Thyroid gland (tissue), 4 donors: ENCODE data around the gene FKBP7. TPM values are rescaled to one million over a fixed set of nuclear protein-coding genes. Genes with fewer than 3 reads are reported as not detected.

Experiments used
- DNase-seq, 2 donors: peaks; one replicate each; pipeline ENCODE4 v3.0.0-alpha.2; 2019
- H3K27ac ChIP-seq, 3 donors: fragments of 200-600 bp; sonication (generic); 1 replicate in 2 of 3; 2 replicates in 1 of 3; pipeline ENCODE4 v1.5.1; 2016 to 2019; ENCODE audit warnings: mild to moderate bottlenecking in 1 of 3, moderate library complexity in 1 of 3
- H3K27me3 ChIP-seq: fragments of 200-600 bp; sonication (generic); one replicate; pipeline ENCODE4 v1.5.1; 2019
- H3K36me3 ChIP-seq, 2 donors: fragments of 200-600 bp; sonication (generic); one replicate each; pipeline ENCODE4 v1.5.1; 2016 to 2019
- H3K4me1 ChIP-seq, 2 donors: fragments of 200-600 bp; sonication (generic); one replicate each; pipeline ENCODE4 v1.5.1; 2017 to 2019
- H3K4me3 ChIP-seq, 3 donors: fragments of 200-600 bp; sonication (generic); replicated peaks in 1 of 3; 1 replicate in 2 of 3; 2 replicates in 1 of 3; pipeline ENCODE4 v1.5.1; 2016; ENCODE audit warnings: mild to moderate bottlenecking in 1 of 3
- H3K9me3 ChIP-seq: fragments of 200-600 bp; sonication (generic); one replicate; pipeline ENCODE4 v1.5.1; 2017
- CTCF ChIP-seq, 6 experiments: fragments of 200-600 bp in 3 of 6; fragments of 450-650 bp in 3 of 6; sonication (generic) in 3 of 6; IDR thresholded peaks; one replicate each; pipeline ENCODE4 v1.5.1; 2016 to 2019; ENCODE audit warnings: antibody characterized with exemption in 6 of 6, mild to moderate bottlenecking in 2 of 6, inconsistent platforms in 1 of 6, moderate library complexity in 1 of 6
- POLR2A ChIP-seq, 2 donors: fragments of 450-650 bp; IDR thresholded peaks; one replicate each; pipeline ENCODE4 v1.6.1; 2017; ENCODE audit warnings: antibody characterized with exemption in 2 of 2, mild to moderate bottlenecking in 2 of 2, moderate library complexity in 1 of 2
- WGBS, 2 donors: methylation state at CpG; one replicate each; pipeline ENCODE4 v1.1.5; 2017; 5-methylcytosine and 5-hydroxymethylcytosine counted together
- intact Hi-C: fragments of 100-400 bp; cut with DNase I; formaldehyde crosslinking; loops from one replicate; pipeline ENCODE4 v1.15.1; 2023
- total RNA-seq, 4 donors: library from RNA; depleted of rRNA; stranded (reverse); fragments of >200 nt; gene quantifications; one replicate each; pipeline ENCODE4 v1.2.3, GENCODE V29; 2016

The FKBP7 gene
- total RNA-seq, 4 donors from 2014 or later = 10.0 to 22.4 (median 16.5) TPM

- DNase-seq = no peak
- Histone ChIP-seq H3K4me1 (no peaks in the 10 kb centered on the region), H3K27me3 (no peaks in the 10 kb centered on the region), H3K4me3 (no peak overlapping the region), H3K27ac (no peak overlapping the region), H3K36me3 (peaks cover 4 to 36% of the 10 kb centered on the region in 2 donors), H3K9me3 (no peaks in the 10 kb centered on the region)
- WGBS, 2 donors = 90 to 98% methylated on average over 1 of the region's 1 CpG
- no peak for TF ChIP-seq CTCF (IDR thresholded peaks at IDR 0.05)
- no peak for TF ChIP-seq POLR2A (IDR thresholded peaks at IDR 0.05)
- intact Hi-C loops = no loop called here
Measured at GRCh38 chr2:178506101-178506500, 27.7 kb upstream of the FKBP7 start.

GRCh38 chr2:178502751-178503150 is 24.4 kb upstream of the FKBP7 start:
- Histone ChIP-seq H3K9me3 (no peaks in the 10 kb centered on the region), H3K4me1 (no peaks in the 10 kb centered on the region), H3K36me3 (peaks cover 18 to 57% of the 10 kb centered on the region in 2 donors), H3K27ac (no peak overlapping the region), H3K27me3 (no peaks in the 10 kb centered on the region), H3K4me3 (no peak overlapping the region)
- no peak for DNase-seq
- WGBS, 2 donors = 96 to 98% methylated on average over 4 of the region's 4 CpGs
- intact Hi-C loops = no loop called here
- TF ChIP-seq POLR2A (IDR thresholded peaks at IDR 0.05) (no peak), CTCF (IDR thresholded peaks at IDR 0.05) (no peak)

- DNase-seq = no peak
- no peaks in the 10 kb centered on the region for H3K4me1 ChIP-seq
- no peak overlapping the region for H3K27ac ChIP-seq
- no peak for TF ChIP-seq POLR2A (IDR thresholded peaks at IDR 0.05)
- no peak for TF ChIP-seq CTCF (IDR thresholded peaks at IDR 0.05)
- H3K9me3 ChIP-seq = no peaks in the 10 kb centered on the region
- WGBS, 2 donors = 97 to 99% methylated on average over 3 of the region's 3 CpGs
- no peaks in the 10 kb centered on the region for H3K27me3 ChIP-seq
- no peak overlapping the region for H3K4me3 ChIP-seq
- H3K36me3 ChIP-seq = peaks cover 44 to 73% of the 10 kb centered on the region in 2 donors
- intact Hi-C loops = no loop called here
Measured at GRCh38 chr2:178499640-178500039, 21.2 kb upstream of the FKBP7 start.

GRCh38 chr2:178498137-178498536 is 19.7 kb upstream of the FKBP7 start:
- no peaks in the 10 kb centered on the region for H3K9me3 ChIP-seq
- TF ChIP-seq POLR2A (IDR thresholded peaks at IDR 0.05) (no peak), CTCF (IDR thresholded peaks at IDR 0.05) (no peak)
- no peak for DNase-seq
- no peak overlapping the region for H3K4me3 ChIP-seq
- H3K27ac ChIP-seq = no peak overlapping the region
- intact Hi-C loops = no loop called here
- no peaks in the 10 kb centered on the region for H3K27me3 ChIP-seq
- peaks cover 53 to 74% of the 10 kb centered on the region in 2 donors for H3K36me3 ChIP-seq
- H3K4me1 ChIP-seq = no peaks in the 10 kb centered on the region

GRCh38 chr2:178496049-178496448 is 17.6 kb upstream of the FKBP7 start:
- intact Hi-C loops = no loop called here
- TF ChIP-seq POLR2A (IDR thresholded peaks at IDR 0.05) = no peak
- TF ChIP-seq CTCF (IDR thresholded peaks at IDR 0.05) = no peak
- Histone ChIP-seq H3K36me3 (peaks cover 54 to 62% of the 10 kb centered on the region in 2 donors), H3K4me1 (no peaks in the 10 kb centered on the region), H3K27me3 (no peaks in the 10 kb centered on the region), H3K27ac (no peak overlapping the region), H3K9me3 (no peaks in the 10 kb centered on the region), H3K4me3 (no peak overlapping the region)
- 81 to 91% methylated on average over 4 of the region's 4 CpGs for WGBS, 2 donors
- DNase-seq = no peak
